ENCODE data around the gene GRM8.

DNA sequence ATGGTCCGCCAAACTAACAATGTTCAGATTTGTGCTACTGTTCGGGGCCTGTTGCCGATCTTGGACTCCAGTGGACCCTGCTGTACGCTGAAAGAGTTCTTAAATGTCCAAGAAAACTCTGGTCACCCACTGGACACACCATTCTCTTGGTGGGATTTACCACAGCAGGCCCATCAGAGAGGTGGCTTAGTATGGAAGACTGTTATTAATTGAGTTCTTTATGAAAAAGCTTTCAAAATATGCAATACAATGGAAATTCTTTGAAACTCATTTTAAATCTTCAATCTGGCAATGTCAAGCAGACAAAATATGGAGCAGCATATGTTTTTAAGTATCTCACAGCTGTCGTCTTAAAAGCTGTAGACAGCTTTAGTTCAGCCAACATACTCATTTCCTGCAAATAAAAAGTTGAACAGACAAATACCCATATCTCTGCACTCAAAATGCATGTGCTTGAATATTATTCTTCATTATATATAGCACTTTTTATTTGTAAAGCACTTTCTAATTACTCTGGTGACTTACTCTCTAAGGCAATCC lies 37.4 kb upstream of the GRM8 start:
- TF ChIP-seq, protein P1, sequence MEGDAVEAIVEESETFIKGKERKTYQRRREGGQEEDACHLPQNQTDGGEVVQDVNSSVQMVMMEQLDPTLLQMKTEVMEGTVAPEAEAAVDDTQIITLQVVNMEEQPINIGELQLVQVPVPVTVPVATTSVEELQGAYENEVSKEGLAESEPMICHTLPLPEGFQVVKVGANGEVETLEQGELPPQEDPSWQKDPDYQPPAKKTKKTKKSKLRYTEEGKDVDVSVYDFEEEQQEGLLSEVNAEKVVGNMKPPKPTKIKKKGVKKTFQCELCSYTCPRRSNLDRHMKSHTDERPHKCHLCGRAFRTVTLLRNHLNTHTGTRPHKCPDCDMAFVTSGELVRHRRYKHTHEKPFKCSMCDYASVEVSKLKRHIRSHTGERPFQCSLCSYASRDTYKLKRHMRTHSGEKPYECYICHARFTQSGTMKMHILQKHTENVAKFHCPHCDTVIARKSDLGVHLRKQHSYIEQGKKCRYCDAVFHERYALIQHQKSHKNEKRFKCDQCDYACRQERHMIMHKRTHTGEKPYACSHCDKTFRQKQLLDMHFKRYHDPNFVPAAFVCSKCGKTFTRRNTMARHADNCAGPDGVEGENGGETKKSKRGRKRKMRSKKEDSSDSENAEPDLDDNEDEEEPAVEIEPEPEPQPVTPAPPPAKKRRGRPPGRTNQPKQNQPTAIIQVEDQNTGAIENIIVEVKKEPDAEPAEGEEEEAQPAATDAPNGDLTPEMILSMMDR (IDR thresholded peaks at IDR 0.05; ENCODE audit: low read length), result no peak
- TF ChIP-seq EZH2 (IDR thresholded peaks at IDR 0.05; ENCODE audit: borderline replicate concordance, low read length), result no peak
